NB4 (cell line): ENCODE measurements around the gene TPO.

ENCODE experiments used
- DNase-seq: peaks from one replicate; pipeline ENCODE4 v3.0.0; 2010; ENCODE audit warnings: low read depth
- H3K4me3 ChIP-seq: one replicate; pipeline ENCODE4 v1.5.1; 2011; ENCODE audit warnings: mild to moderate bottlenecking, low read depth, low read length, moderate library complexity
- MYC ChIP-seq: IDR thresholded peaks from 2 replicates; pipeline ENCODE4 v1.6.1; 2011; ENCODE audit warnings: low read depth, low read length
- POLR2A ChIP-seq: IDR thresholded peaks from 2 replicates; pipeline ENCODE4 v1.6.1; 2011; ENCODE audit warnings: mild to moderate bottlenecking; ENCODE audit not compliant: insufficient read length; ENCODE audit errors: extremely low read depth
- TF ChIP-seq, protein P1 (sequence below): IDR thresholded peaks from one replicate; pipeline ENCODE4 v1.5.1; 2012; ENCODE audit warnings: low read depth, low read length
- TF ChIP-seq, protein P2 (sequence below): IDR thresholded peaks from 2 replicates; pipeline ENCODE4 v1.6.1; 2011; ENCODE audit warnings: low read depth, low read length

The TPO gene

DNA sequence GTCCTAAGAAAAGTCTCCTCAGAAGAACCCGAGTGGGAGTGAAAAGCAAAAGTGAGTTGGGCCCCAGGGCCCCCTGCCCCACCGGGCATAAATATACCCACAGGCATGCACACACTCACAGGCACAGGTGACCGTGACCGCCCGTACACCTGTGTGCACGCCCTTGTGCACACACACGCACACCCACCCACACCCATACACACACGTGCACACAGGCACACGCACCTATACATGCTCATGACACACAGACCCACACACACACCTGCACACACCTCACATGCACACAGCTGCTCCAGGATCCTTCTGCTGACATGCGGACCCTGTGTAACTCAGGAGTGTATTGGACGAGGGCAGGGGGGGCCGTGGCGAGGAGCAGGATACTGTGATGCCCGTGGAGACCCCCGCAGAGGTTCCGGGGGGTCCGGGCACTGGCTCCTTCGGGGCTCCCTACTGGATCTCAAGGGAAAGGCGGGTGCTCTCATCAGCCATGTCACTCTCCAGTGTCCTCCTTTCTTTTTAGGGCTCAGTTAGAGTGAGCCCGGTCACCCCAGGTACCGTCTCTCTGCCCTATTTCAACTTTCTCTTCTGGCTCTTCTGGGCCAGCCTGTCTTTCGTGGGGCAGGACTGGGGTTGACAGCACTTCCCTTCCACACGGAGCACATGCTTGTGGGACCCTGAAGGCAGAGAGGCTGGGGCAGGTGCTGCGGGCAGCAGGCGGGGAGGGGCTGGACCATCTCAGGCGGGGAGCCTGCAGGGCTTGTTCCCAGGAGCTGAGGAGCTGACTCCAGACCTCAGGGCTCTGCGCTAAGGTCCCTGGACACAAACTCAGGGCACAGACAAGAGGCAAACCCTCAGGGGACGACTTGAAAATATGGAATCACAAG, 48.5 kb downstream of the TPO start:
- H3K4me3 ChIP-seq: no peak overlapping the region
- TF ChIP-seq, protein P1, sequence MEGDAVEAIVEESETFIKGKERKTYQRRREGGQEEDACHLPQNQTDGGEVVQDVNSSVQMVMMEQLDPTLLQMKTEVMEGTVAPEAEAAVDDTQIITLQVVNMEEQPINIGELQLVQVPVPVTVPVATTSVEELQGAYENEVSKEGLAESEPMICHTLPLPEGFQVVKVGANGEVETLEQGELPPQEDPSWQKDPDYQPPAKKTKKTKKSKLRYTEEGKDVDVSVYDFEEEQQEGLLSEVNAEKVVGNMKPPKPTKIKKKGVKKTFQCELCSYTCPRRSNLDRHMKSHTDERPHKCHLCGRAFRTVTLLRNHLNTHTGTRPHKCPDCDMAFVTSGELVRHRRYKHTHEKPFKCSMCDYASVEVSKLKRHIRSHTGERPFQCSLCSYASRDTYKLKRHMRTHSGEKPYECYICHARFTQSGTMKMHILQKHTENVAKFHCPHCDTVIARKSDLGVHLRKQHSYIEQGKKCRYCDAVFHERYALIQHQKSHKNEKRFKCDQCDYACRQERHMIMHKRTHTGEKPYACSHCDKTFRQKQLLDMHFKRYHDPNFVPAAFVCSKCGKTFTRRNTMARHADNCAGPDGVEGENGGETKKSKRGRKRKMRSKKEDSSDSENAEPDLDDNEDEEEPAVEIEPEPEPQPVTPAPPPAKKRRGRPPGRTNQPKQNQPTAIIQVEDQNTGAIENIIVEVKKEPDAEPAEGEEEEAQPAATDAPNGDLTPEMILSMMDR: no peak
- TF ChIP-seq, protein P2, sequence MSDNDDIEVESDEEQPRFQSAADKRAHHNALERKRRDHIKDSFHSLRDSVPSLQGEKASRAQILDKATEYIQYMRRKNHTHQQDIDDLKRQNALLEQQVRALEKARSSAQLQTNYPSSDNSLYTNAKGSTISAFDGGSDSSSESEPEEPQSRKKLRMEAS: no peak
- no peak for TF ChIP-seq POLR2A
- TF ChIP-seq MYC: no peak
- no peak for DNase-seq

DNA sequence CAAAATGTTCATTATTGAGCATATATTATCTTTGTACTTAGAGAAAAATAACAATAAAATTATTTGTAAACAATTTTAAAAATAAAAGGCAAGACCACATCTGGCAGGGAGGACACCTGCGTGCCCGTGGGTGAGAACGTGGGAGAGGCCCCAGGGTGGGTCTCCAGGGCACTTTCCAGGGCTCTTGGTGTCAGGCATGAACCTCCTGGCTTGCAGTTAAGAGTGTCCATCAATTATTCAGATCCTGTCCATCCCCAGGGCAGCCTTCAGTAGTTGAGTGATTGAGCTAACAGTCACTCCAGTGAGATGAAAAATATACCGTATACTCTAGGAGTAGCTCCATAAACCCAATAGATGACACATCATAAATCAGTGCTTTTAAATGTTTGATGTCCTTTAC, 49.7 kb downstream of the TPO start:
- DNase-seq: no peak
- no peak overlapping the region for H3K4me3 ChIP-seq
- TF ChIP-seq, protein P2: no peak
- TF ChIP-seq POLR2A (no peak), MYC (no peak)
- TF ChIP-seq, protein P1: no peak

DNA sequence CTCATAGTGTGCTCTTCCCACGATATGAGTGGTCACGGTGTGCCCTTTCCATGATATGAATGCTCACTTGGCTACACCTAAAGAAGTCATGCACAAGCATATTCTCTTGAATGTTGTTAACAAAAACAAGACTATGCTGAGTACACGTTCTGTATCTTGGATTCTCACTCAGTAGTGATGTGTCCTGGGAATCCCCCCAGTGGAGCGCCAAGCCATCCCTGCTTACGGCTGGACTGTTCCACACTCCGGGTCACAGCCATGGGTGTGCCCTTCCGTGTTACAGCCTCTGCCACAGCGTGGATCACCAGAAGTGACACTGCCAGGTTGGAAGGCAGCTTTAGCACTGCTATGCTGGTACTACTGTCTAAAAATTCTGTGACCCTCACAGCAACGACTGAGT, 59.1 kb downstream of the TPO start:
- TF ChIP-seq, protein P1: no peak
- no peak for DNase-seq
- no peak overlapping the region for H3K4me3 ChIP-seq

DNA sequence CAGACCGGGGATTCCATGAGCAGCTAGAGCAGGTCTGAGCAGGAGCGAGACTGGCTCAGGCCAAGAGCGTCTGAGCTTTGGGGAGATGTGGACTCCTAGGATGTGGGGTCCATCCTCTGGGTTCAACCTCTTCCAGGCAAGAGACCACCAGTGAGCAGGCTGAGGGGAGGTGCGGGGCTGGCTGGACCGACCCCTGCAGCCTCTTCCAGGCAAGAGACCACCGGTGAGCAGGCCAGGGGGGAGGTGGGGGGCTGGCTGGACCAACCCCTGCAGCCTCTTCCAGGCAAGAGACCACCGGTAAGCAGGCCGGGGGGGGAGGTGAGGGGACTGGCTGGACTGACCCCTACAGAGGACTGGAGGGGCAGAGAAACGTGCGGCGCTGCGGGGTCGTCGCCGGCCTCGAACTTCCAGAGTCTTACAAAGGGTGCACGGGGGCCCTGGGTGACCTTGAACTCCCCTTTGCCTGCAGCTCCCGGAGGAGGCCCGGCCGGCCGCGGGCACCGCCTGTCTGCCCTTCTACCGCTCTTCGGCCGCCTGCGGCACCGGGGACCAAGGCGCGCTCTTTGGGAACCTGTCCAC, 63.4 kb downstream of the TPO start:
- no peak for TF ChIP-seq POLR2A
- TF ChIP-seq MYC: no peak
- TF ChIP-seq, protein P1: no peak
- TF ChIP-seq, protein P2: no peak
- no peak overlapping the region for H3K4me3 ChIP-seq
- no peak for DNase-seq

DNA sequence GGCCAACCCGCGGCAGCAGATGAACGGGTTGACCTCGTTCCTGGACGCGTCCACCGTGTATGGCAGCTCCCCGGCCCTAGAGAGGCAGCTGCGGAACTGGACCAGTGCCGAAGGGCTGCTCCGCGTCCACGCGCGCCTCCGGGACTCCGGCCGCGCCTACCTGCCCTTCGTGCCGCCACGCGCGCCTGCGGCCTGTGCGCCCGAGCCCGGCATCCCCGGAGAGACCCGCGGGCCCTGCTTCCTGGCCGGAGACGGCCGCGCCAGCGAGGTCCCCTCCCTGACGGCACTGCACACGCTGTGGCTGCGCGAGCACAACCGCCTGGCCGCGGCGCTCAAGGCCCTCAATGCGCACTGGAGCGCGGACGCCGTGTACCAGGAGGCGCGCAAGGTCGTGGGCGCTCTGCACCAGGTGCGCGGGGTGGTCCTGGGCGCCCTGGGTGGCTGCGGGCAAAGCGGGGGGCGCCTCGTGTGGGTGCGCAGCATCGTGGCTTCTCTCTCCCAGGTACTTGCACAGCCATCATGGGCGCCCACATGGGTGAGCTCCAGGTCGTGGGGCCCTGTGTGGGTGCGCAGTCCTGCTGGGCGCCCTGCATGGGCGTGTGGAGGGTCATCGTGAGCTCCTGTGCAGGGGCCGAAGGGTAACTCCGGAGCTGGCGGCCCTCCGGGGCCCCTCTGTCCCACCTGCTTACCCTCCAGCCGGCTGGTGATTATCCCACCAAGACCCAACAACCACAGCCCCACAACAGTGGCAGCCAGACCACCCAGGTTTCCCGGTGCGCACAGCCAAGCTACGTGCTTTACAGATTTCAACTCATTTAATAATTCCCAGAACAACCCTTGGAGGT, 64.2 kb downstream of the TPO start:
- H3K4me3 ChIP-seq: no peak overlapping the region
- no peak for DNase-seq
- no peak for TF ChIP-seq MYC

DNA sequence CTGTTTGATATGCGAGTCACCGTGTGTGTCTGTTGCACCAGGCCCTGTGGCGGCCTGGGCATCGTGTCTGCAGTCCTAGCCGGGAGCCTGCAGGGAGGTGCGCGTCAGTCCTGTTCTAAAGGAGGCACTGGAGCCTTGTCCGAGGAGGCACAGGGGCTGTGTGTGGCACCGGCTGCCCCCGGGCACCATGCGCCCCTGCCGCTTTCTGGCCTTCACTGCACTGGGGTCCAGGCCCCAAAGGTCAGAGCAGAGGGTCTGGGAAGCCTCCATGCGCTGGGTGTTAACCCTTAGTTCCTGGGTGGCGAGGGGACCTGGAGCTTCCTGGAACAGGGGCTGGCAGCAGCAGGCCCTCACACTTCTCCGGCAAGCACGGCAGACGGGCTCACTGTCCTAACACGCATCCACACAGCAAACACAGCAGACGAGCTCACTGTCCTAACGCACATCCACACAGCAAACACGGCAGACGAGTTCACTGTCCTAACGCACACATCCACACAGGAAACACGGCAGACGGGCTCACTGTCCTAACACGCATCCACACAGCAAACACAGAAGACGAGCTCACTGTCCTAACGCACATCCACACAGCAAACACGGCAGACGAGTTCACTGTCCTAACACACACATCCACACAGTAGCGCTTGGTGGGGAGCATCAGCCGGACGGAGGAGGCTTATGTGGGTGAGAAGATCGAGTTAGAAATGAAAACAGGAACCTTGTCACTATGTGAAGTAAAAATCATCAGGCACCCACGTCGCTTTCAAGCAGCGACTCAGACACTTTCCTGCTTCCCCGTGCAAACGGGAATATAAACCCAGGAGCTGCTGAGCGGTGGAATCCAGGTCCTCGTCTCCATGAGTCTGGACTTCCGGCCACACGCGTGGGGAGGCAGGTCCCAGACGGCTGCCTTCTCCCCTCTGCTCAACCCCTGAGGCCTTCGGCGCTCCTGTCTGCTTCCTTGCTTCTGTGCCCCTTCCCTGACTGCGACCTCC, 65.3 kb downstream of the TPO start:
- TF ChIP-seq, protein P2: no peak
- TF ChIP-seq, protein P1: no peak
- TF ChIP-seq POLR2A (no peak), MYC (no peak)
- DNase-seq: no peak
- H3K4me3 ChIP-seq: no peak overlapping the region
